PC-9 (cell line): ENCODE data around the gene GNAS.

Experiments used
- CTCF ChIP-seq: fragments of 200-600 bp; sonication (generic); conservative IDR thresholded peaks from 2 replicates; pipeline ENCODE4 v1.6.1; 2017; ENCODE audit warnings: mixed run types, antibody characterized with exemption, mild to moderate bottlenecking, moderate library complexity
- EZH2 ChIP-seq: fragments of 200-600 bp; sonication (generic); IDR thresholded peaks from 2 replicates; pipeline ENCODE4 v1.8.0; 2017; ENCODE audit warnings: antibody characterized with exemption, low read depth

DNA sequence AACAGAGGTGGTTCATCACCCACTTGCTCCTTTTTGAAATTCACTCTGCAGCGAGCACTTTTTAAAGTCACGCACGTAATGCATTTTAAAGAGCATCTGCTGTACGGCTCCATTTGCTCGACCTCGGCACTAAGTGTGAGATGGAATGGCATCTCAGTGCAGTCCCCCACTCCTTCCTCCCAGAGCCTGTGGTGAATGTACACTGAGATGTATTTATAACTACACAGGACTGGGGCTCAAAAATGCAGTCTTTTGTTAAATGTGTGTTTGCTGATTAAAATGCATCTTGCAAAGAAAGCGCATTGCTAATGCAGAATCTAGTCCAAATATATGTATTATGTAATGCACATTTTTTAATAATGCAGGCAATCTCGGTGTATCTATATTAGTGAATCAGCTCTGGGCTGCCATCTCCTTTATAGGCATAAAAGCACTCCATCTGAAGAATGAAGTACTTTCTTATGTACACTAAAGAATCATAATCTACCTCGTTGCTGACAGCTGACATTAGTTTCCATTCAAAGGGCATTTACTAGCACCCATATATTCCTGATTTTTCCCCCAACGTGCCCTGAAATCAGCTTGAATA lies 15.8 kb upstream of the GNAS start:
- TF ChIP-seq CTCF = no peak
- no peak for TF ChIP-seq EZH2
